Measurements from ENCODE around the gene MAFG.

DNA sequence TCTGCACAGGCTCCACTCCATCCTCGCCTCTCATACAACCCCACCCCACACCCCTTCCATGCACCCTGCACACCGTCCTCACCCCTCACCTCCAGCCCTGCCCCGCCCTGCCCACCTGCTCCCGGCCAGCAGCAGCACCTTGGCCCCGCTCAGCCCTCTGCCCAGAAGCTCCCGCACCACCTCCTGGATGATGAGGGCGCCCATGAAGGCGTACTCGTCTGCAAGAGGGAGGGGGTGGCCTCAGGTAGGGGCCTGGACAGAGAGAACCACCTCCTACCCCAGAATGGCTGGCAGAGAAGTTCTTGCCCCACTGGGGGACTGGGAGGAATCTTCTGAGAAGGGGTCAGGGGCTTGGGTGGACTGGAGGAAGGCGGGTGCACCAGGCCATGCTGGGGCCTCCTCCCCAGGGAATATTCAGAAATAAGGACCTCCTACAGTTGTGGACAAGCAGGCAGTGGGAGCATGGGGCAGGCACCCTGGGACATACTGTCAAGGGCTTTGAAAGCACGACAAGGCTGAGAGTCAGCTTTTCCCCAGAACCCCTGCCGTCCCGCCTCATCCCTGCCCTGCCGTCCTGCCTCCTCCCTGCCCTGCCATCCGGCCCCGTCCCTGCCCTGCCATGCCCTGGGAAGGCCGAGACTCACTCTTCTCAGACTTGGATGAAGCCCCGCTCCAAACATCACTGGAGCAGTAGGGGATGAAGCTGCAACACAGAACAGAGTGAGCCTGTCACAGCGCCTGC lies 30.3 kb upstream of the MAFG start:
- TF ChIP-seq, protein P1, sequence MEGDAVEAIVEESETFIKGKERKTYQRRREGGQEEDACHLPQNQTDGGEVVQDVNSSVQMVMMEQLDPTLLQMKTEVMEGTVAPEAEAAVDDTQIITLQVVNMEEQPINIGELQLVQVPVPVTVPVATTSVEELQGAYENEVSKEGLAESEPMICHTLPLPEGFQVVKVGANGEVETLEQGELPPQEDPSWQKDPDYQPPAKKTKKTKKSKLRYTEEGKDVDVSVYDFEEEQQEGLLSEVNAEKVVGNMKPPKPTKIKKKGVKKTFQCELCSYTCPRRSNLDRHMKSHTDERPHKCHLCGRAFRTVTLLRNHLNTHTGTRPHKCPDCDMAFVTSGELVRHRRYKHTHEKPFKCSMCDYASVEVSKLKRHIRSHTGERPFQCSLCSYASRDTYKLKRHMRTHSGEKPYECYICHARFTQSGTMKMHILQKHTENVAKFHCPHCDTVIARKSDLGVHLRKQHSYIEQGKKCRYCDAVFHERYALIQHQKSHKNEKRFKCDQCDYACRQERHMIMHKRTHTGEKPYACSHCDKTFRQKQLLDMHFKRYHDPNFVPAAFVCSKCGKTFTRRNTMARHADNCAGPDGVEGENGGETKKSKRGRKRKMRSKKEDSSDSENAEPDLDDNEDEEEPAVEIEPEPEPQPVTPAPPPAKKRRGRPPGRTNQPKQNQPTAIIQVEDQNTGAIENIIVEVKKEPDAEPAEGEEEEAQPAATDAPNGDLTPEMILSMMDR (IDR thresholded peaks at IDR 0.05): no peak
- no peak for TF ChIP-seq POLR2A (IDR thresholded peaks at IDR 0.05)
